GM19438 (cell line): ENCODE results near the gene OR2H2.

Source experiments
- ATAC-seq: cut with Tn5 transposase; IDR thresholded peaks from one replicate; pipeline ENCODE4 v1.9.1; 2021; ENCODE audit warnings: low read depth; ENCODE audit not compliant: unreplicated experiment

The OR2H2 gene

DNA sequence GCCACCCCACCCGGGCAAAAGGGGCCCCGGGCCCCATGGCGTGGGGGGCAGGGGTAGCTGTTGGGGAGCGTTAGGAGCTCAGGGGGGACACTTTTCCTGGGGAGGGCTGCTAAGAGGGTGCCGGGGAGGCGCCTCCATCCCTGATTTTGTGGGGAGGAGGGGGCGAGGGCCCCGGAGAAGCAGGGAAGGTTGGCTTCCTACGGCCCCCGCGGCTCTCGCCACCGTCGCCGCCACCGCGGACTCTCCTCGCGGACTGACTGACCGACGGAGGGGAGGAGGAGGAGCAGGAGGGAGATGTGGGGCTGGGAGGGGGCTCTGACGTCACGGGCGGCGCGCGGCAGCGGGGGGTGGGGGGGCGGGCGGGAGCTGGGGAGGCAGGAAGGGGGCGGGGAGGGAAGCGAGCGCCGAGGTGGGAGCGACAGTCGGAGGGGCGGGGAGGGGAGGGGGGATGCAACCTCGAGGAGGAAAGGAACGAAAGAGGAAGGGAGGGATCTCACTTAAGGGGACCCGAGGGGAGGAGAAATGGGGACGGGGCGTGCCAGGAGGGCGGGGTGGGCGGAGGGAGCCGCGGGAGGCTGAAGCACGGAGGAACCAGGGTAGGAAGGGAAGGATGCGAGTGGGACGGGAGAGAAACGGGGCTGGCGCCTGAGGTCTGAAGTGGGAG is 43.0 kb downstream of the OR2H2 start:
- ATAC-seq, result no peak

DNA sequence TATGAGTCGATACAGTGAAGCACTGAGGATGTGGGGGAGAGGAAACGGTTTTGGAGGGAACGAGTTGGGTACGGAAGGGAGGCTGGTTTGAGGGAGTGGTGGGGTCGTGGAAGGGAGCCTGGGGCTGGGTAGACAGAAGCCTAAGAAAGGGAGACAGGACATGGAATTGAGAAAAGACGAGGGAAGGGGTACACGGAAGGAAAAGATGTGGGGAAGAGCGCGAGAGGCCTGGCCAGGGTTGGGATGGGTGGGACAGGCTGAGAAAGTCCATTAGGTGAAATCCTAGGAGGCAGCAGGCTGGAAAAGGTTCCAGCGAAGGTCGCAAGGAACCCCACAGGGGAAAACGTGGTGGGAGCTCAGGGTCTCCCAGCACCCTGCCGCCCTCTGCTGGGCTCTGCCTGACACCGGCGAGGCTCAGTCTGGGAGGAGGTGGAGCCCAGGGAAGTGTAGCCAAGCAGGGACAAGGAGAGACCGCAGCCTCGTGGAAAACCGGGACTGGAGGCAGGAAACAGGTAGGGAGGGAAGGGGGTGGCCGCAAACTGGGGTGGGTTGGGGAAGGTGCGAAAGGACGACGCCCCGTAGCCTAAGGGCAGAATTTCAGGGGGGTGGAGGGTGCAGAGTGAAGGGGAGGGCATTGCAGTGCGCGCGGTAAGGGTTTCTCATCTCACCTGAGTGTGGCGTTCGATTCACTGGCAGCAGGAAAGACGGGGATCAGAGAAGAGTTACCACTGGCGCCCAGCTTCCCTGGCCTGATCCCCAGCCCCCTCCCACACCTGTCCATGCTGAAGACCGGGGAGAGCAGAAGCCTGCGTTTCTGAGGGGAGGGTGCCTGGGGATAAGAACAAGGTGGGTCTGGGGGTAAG is 43.7 kb downstream of the OR2H2 start:
- peak; percentile 50 for ATAC-seq

DNA sequence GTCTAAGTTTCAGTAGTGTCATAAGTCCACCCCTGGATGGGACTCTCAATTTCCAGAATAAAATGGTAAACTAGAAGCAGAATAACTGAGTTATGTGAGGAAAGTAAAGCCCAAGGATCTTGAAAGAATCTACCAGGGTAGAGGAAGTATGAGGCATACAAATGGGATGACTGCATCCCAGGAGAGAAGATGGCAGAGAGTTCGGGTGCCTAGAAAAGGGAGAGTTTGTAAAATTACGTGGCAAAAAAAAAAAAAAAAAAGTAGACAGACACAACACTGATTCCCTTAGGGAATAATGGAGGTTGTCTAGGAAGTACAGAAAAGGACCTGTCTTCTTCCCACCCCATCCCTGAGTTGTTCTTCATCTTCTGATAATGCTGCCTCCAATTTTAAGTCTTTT is 44.6 kb downstream of the OR2H2 start:
- no peak for ATAC-seq

DNA sequence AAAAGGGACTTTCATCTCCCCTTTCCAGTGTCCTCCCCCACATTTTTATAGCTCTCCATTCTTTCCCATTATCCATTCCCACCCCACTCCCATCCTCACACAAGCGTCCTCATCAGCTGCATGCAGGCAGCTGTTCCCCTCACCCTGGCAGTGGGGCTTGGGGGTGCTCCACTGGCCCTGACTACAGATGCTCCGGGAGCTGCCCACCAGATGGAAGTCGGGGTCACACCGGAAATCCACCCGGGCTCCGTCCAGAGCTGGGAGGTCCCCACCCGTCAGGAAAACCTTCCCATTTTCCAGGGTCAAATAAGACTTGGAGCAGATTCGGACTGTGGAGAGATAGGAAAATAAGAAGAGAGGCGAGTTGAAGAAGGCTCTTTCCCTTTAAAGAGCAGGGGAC is 45.4 kb downstream of the OR2H2 start:
- no peak for ATAC-seq

DNA sequence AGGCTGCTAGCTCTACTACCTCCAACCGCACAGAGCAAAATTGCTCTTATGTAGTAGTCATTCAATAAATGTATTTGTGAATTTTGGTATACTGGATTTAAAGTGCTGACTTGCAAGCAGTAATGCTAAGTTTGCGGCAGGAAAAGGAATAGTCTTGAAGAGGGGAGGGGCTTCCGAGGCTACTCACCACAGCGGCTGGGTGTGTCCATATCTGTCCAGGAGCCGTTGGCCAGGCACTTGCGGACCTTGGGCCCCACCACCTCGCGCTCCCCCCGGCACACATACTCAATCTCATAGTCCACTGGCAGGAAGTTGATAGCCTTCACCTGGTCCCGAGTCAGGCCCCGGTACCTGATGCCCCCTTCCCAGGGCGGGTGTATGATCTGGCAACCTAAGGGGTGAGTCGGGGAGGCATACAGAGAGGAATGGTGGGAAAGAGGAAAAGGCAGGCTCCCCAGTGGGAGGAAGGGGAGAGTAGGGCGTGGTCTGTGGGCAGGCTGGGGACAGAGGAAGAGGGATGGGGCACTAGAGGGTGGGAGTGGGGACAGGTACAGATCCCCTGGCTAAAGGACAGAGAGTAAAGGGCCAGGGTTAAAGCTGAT is 46.4 kb downstream of the OR2H2 start:
- ATAC-seq, result no peak

DNA sequence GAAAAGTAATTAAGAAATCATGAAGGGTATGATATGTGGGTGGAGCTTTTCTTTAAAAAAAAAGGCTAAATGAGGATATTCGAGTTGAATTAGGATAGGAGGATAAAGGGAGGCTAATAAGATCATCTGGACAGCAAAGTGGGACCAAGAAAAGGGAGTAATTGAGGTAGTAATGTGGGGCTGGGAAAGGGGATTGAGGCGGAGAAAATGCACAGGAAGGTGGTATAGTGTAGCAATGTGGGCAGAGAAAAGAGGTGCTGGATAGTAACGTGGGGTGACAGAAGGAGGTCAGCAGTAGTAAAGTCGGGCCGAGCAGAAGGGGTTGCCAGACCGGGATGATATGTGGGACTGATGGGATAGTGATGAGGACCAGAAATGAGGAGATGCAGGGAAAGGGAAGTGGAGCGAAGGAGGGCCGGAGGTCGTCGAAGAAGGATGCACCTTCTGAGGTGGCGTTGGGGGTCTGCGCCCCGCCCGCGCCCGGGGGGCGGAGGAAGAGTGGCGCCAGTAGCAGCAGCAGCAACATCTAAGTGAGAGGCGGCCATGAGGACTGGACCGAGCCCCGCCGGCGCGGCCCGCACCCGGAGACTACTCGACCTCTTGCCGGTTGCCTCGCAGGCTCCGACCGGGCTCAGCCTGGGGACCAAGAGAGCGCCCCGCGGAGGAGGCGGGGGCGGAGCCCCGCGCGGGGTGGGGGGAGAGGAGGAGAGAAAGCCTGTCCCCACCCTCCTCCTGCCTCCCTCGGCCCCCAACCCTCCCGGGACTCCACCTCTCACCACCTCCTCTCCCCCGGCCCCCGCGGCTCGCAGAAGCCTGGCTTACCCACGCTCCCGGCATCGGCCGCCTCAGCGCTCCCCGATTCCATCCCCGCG is 47.2 kb downstream of the OR2H2 start:
- ATAC-seq, result no peak

DNA sequence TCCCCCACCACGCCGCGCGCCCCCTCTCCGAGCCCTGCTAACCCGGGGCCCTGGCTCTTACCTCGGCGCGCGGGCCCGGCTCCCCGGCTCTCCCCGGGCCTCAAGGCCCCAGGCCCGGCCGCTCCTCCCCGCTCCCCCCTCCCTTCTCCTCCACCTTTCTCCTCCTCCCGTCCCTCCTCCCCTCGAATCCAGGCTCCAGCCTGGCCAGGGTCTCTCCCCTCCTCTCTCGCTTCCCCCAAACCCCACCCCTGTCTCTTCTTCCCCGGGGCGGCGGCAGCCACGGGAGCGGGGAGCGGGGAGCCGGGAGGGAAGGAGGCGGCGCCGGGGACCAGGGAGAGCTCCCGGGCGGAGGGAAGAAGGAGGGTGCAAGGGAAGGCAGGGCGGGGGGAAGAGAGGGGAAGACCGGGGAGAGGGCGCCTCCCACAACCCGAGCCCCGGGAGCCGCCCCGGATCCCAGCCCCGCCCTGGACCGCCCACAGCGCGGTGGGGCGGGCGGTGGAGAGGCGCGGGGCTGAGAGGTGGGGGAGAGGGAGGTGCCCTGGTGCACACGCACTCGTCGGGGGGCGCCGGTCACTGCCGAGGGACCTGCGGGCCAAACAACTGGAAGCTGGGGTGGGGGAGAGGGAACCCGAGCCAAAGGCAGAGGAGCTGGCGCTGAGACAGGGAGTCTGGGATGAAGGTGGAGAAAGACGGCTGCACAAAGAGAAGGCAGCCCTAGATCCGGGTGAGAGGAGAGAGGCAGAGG is 48.0 kb downstream of the OR2H2 start, which contains the start of gene GABBR1:
GABBR1 (minus strand) TSS at position 395 of the 745 bp plus-strand sequence. CDS start 798 bp downstream, outside the sequence.
- peak; percentile 67 for ATAC-seq

DNA sequence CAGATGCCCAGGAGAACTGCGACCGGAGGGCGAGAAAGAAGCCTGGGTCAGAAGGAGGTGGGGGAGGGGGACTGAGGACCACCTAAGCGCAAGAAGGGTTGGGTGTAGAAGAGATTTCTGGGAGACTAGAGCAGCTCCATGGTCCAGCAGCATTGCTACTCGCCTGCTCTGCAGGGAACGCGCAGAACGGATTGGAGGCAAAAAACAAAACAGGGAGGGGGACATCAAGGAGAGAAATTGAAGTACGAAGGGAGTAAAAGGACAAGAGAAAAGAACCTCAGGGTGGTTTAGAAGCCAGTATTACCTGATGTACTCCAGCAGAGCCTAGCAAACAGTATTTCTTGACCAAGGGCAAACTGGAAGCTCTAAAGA is 48.6 kb downstream of the OR2H2 start:
- ATAC-seq, result peak; percentile 16

DNA sequence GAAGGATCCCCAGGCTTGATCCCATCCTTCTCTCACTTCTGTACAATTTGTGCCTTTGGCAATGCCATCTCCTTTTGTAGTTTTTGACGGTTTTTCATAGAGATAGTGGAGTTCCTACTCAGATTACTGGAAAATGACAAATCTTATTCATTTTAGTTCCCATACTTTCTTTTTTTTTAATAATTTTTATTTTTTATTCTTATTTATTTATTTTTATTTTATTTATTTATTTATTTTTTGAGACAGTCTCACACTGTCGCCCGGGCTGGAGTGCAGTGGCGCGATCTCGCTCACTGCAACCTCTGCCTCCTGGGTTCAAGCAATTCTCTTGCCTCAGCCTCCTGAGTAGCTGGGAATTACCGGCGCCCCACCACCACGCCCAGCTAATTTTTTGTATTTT is 52.3 kb downstream of the OR2H2 start:
- no peak for ATAC-seq
